AG04450 (cell line): ENCODE data around the gene RNF103. TPM values are rescaled to one million over a fixed set of nuclear protein-coding genes. Genes with fewer than 3 reads are reported as not detected.

Experiments
- CTCF ChIA-PET: fragments of 300-600, 350-600 bp; formaldehyde crosslinking; extraction: SDS; loops from one replicate; lab custom pipeline; 2022; ENCODE audit warnings: antibody characterized with exemption, inconsistent platforms; lab: Charles Lee
- POLR2A ChIA-PET: fragments of 350-600 bp; formaldehyde crosslinking; extraction: SDS; loops from one replicate; lab custom pipeline; 2021; ENCODE audit warnings: antibody characterized with exemption, inconsistent platforms; lab: Yijun Ruan, JAX
- DNase-seq: peaks from one replicate; pipeline ENCODE4 v3.0.0-alpha.2; 2011; ENCODE audit warnings: low read depth, low spot score
- H3K27ac ChIP-seq: one replicate; pipeline ENCODE4 v1.5.1; 2012; ENCODE audit warnings: low read depth, low read length, control low read depth
- H3K27me3 ChIP-seq: one replicate; pipeline ENCODE4 v1.6.0; 2012; ENCODE audit warnings: low read length; ENCODE audit not compliant: control insufficient read depth, insufficient read depth
- H3K4me3 ChIP-seq: 2 replicates; pipeline ENCODE4 v1.5.1; 2011; ENCODE audit warnings: mild to moderate bottlenecking, low read depth, low read length, control low read depth
- H3K9me3 ChIP-seq: 2 replicates; pipeline ENCODE4 v1.5.1; 2012; ENCODE audit warnings: low read length; ENCODE audit not compliant: control insufficient read depth, insufficient read depth
- CTCF ChIP-seq: IDR thresholded peaks from 2 replicates; pipeline ENCODE4 v1.5.1; 2011; ENCODE audit warnings: low read depth, low read length, control low read depth, inconsistent platforms
- polyA plus RNA-seq: library from polyadenylated mRNA; depleted of rRNA; stranded (reverse); fragments of >200 nt; gene quantifications from 2 replicates; pipeline ENCODE4 v1.2.3, GENCODE V29; 2011

The RNF103 gene
- polyA plus RNA-seq, 1 experiment, result 17.6 TPM

- Histone ChIP-seq H3K9me3 (no peaks in the 10 kb centered on the region), H3K4me3 (no peak overlapping the region), H3K27ac (no peak overlapping the region), H3K27me3 (no peaks in the 10 kb centered on the region)
- no peak for DNase-seq
- CTCF ChIA-PET, result no interaction called here
- TF ChIP-seq CTCF, result no peak
- POLR2A ChIA-PET, result no interaction called here
These were observed 22.7 kb upstream of the RNF103 start for GRCh38 chr2:86646329-86646728.

GRCh38 chr2:86645752-86646151, 22.1 kb upstream of the RNF103 start:
- H3K27me3 ChIP-seq, result no peaks in the 10 kb centered on the region
- TF ChIP-seq CTCF, result no peak
- no peak overlapping the region for H3K4me3 ChIP-seq
- DNase-seq, result no peak
- CTCF ChIA-PET, result no interaction called here
- H3K9me3 ChIP-seq, result no peaks in the 10 kb centered on the region
- POLR2A ChIA-PET, result no interaction called here
- H3K27ac ChIP-seq, result no peak overlapping the region

GRCh38 chr2:86638712-86639111, 15.0 kb upstream of the RNF103 start:
- H3K9me3 ChIP-seq, result no peaks in the 10 kb centered on the region
- H3K27ac ChIP-seq, result no peak overlapping the region
- CTCF ChIA-PET, result no interaction called here
- POLR2A ChIA-PET, result no interaction called here
- H3K27me3 ChIP-seq, result no peaks in the 10 kb centered on the region
- H3K4me3 ChIP-seq, result no peak overlapping the region
- DNase-seq, result no peak
- no peak for TF ChIP-seq CTCF

- no peaks in the 10 kb centered on the region for H3K27me3 ChIP-seq
- ChIA-PET CTCF (no interaction called here), POLR2A (no interaction called here)
- no peak for TF ChIP-seq CTCF
- no peak overlapping the region for H3K4me3 ChIP-seq
- no peak overlapping the region for H3K27ac ChIP-seq
- no peaks in the 10 kb centered on the region for H3K9me3 ChIP-seq
- no peak for DNase-seq
These were observed 13.2 kb upstream of the RNF103 start for GRCh38 chr2:86636842-86637241.

GRCh38 chr2:86634352-86634751, 10.7 kb upstream of the RNF103 start:
- ChIA-PET CTCF (no interaction called here), POLR2A (no interaction called here)
- H3K4me3 ChIP-seq, result no peak overlapping the region
- H3K27me3 ChIP-seq, result no peaks in the 10 kb centered on the region
- DNase-seq, result no peak
- H3K9me3 ChIP-seq, result no peaks in the 10 kb centered on the region
- no peak overlapping the region for H3K27ac ChIP-seq
- TF ChIP-seq CTCF, result no peak
